SK-N-SH treated with all-trans-retinoic acid at 6 μM for 48 hours (cell line): ENCODE measurements around the gene MTX2.

Experiments used
- CREB5 ChIP-seq: fragments of 250-450 bp; sonication (Bioruptor Pico); IDR thresholded peaks from 2 replicates; pipeline ENCODE4 v1.5.1; 2020; ENCODE audit warnings: low read depth, mild to moderate bottlenecking, moderate library complexity
- CSDC2 ChIP-seq: fragments of 250-450 bp; sonication (Bioruptor Pico); IDR thresholded peaks from 2 replicates; pipeline ENCODE4 v1.5.0; 2020; ENCODE audit warnings: mild to moderate bottlenecking, moderate library complexity
- CSRNP3 ChIP-seq: fragments of 250-450 bp; sonication (Bioruptor Pico); IDR thresholded peaks from 2 replicates; pipeline ENCODE4 v1.5.1; 2021; ENCODE audit warnings: mild to moderate bottlenecking, moderate library complexity
- ESRRG ChIP-seq: fragments of 250-450 bp; sonication (Bioruptor Pico); IDR thresholded peaks from 2 replicates; pipeline ENCODE4 v1.6.1; 2021; ENCODE audit warnings: mild to moderate bottlenecking
- PATZ1 ChIP-seq: fragments of 250-450 bp; sonication (Bioruptor Pico); IDR thresholded peaks from 2 replicates; pipeline ENCODE4 v1.8.0; 2020; ENCODE audit warnings: mild to moderate bottlenecking, moderate library complexity, borderline replicate concordance
- POU6F1 ChIP-seq: fragments of 250-450 bp; sonication (Bioruptor Pico); IDR thresholded peaks from 2 replicates; pipeline ENCODE4 v1.8.0; 2021; ENCODE audit warnings: low read depth, mild to moderate bottlenecking, moderate library complexity, borderline replicate concordance
- RARB ChIP-seq: fragments of 250-450 bp; sonication (Bioruptor Pico); IDR thresholded peaks from 2 replicates; pipeline ENCODE4 v1.8.0; 2021; ENCODE audit warnings: mild to moderate bottlenecking, moderate library complexity
- TCF4 ChIP-seq: fragments of 250-450 bp; sonication (Bioruptor Pico); IDR thresholded peaks from 2 replicates; pipeline ENCODE4 v1.8.0; 2021; ENCODE audit warnings: mild to moderate bottlenecking, moderate library complexity, borderline replicate concordance
- TOX ChIP-seq: fragments of 250-450 bp; sonication (Bioruptor Pico); IDR thresholded peaks from 2 replicates; pipeline ENCODE4 v1.8.0; 2021; ENCODE audit warnings: mild to moderate bottlenecking, moderate library complexity, borderline replicate concordance
- TSHZ2 ChIP-seq: fragments of 250-450 bp; sonication (Bioruptor Pico); IDR thresholded peaks from 2 replicates; pipeline ENCODE4 v1.5.0; 2020; ENCODE audit warnings: mild to moderate bottlenecking, moderate library complexity
- ZC3H10 ChIP-seq: fragments of 250-450 bp; sonication (Bioruptor Pico); IDR thresholded peaks from 2 replicates; pipeline ENCODE4 v1.5.1; 2021; ENCODE audit warnings: mild to moderate bottlenecking, moderate library complexity
- ZFP3 ChIP-seq: fragments of 250-450 bp; sonication (Bioruptor Pico); IDR thresholded peaks from 2 replicates; pipeline ENCODE4 v1.5.0; 2020; ENCODE audit warnings: mild to moderate bottlenecking, moderate library complexity
- ZNF565 ChIP-seq: fragments of 450-650 bp; formaldehyde crosslinking; conservative IDR thresholded peaks from 2 replicates; pipeline ENCODE4 v1.5.0; 2020; ENCODE audit warnings: low read depth, mild to moderate bottlenecking, moderate library complexity
- ZNF8 ChIP-seq: fragments of 450-650 bp; formaldehyde crosslinking; IDR thresholded peaks from 2 replicates; pipeline ENCODE4 v1.5.0; 2020; ENCODE audit warnings: mild to moderate bottlenecking, moderate library complexity

GRCh38 chr2:176242276-176242675 is 27.0 kb upstream of the MTX2 start:
- TF ChIP-seq ZNF565 (CRISPR knock-in tag) (no peak), TSHZ2 (no peak), ZC3H10 (CRISPR knock-in tag) (no peak), TOX (no peak), TCF4 (CRISPR knock-in tag) (no peak), CSRNP3 (no peak), ZNF8 (CRISPR knock-in tag) (no peak), POU6F1 (CRISPR knock-in tag) (no peak), PATZ1 (no peak), CREB5 (CRISPR knock-in tag) (no peak), ESRRG (CRISPR knock-in tag) (no peak), CSDC2 (CRISPR knock-in tag) (no peak), ZFP3 (CRISPR knock-in tag) (no peak), RARB (CRISPR knock-in tag) (no peak)
